IMR-90 (cell line): ENCODE measurements around the gene EIF4A2. TPM values are rescaled to one million over a fixed set of nuclear protein-coding genes. Genes with fewer than 3 reads are reported as not detected.

Experiments used
- ATAC-seq: fragments of 200-7000 bp; cut with Tn5 transposase; 2 replicates; pipeline ENCODE4 v1.9.1; 2020; ENCODE audit warnings: low read depth, mild to moderate bottlenecking, moderate library complexity
- BruUV-seq: library from RNA; stranded (reverse); fragments of 400-500 nt; replicated peaks from 2 replicates; lab custom pipeline; 2021; lab: Mats Ljungman, UMichigan
- CTCF ChIA-PET: fragments of 300-600 bp; formaldehyde crosslinking; extraction: SDS; loops from one replicate; lab custom pipeline; 2021; ENCODE audit warnings: antibody characterized with exemption; lab: Yijun Ruan, JAX
- POLR2A ChIA-PET: fragments of 300-600 bp; sonication (Branson Sonifier 250); formaldehyde crosslinking; loops from one replicate; lab custom pipeline; 2022; ENCODE audit warnings: antibody characterized with exemption; ENCODE audit not compliant: unreplicated experiment; lab: Charles Lee
- DNase-seq: peaks from one replicate; pipeline ENCODE4 v3.0.0; 2013
- H2AFZ ChIP-seq: replicated peaks from 2 replicates; pipeline ENCODE3; 2013; ENCODE audit warnings: low read length, mild to moderate bottlenecking; ENCODE audit not compliant: poor library complexity
- H2AK5ac ChIP-seq: 2 replicates; pipeline ENCODE4 v1.6.1; 2013; ENCODE audit warnings: low read depth, low read length, inconsistent platforms
- H2AK9ac ChIP-seq: replicated peaks from 2 replicates; pipeline ENCODE3; 2013; ENCODE audit warnings: mild to moderate bottlenecking, low read depth, low read length, moderate library complexity; ENCODE audit not compliant: poor library complexity
- H2BK120ac ChIP-seq: 2 replicates; pipeline ENCODE4 v1.6.1; 2013; ENCODE audit warnings: low read depth, low read length, inconsistent platforms
- H2BK15ac ChIP-seq: 3 replicates; pipeline ENCODE4 v1.6.1; 2013; ENCODE audit warnings: low read depth, low read length, inconsistent platforms
- H2BK20ac ChIP-seq: 2 replicates; pipeline ENCODE4 v1.6.1; 2013; ENCODE audit warnings: low read depth, mild to moderate bottlenecking, inconsistent platforms, low read length, moderate library complexity
- H2BK5ac ChIP-seq: 2 replicates; pipeline ENCODE4 v1.6.1; 2013; ENCODE audit warnings: mild to moderate bottlenecking, low read depth, low read length, inconsistent platforms; ENCODE audit not compliant: poor library complexity, severe bottlenecking
- H3K14ac ChIP-seq: replicated peaks from 2 replicates; pipeline ENCODE4 v1.6.1; 2013; ENCODE audit warnings: low read depth, low read length, inconsistent platforms
- H3K18ac ChIP-seq: 2 replicates; pipeline ENCODE4 v1.6.1; 2013; ENCODE audit warnings: low read depth, low read length, control low read depth
- H3K23ac ChIP-seq: 2 replicates; pipeline ENCODE4 v1.6.1; 2013; ENCODE audit warnings: low read depth, low read length, inconsistent platforms
- H3K27ac ChIP-seq: 2 replicates; pipeline ENCODE4 v1.5.1; 2013; ENCODE audit warnings: mild to moderate bottlenecking, control low read depth, low read length; ENCODE audit not compliant: insufficient read depth
- H3K27me3 ChIP-seq: 2 replicates; pipeline ENCODE4 v1.6.1; 2013; ENCODE audit warnings: low read length; ENCODE audit not compliant: control insufficient read depth, insufficient read depth
- H3K36me3 ChIP-seq: 2 replicates; pipeline ENCODE4 v1.6.1; 2013; ENCODE audit warnings: low read length, mixed read lengths; ENCODE audit not compliant: control insufficient read depth, insufficient read depth
- H3K4ac ChIP-seq: 2 replicates; pipeline ENCODE4 v1.6.1; 2013; ENCODE audit warnings: low read depth, low read length, inconsistent platforms
- H3K4me1 ChIP-seq: 2 replicates; pipeline ENCODE4 v1.6.1; 2013; ENCODE audit warnings: low read length, mixed read lengths; ENCODE audit not compliant: control insufficient read depth, insufficient read depth
- H3K4me2 ChIP-seq: 2 replicates; pipeline ENCODE4 v1.6.1; 2013; ENCODE audit warnings: low read depth, mild to moderate bottlenecking, control low read depth, low read length, moderate library complexity
- H3K4me3 ChIP-seq: 2 replicates; pipeline ENCODE4 v1.5.1; 2013; ENCODE audit warnings: low read depth, mild to moderate bottlenecking, control low read depth, low read length, moderate library complexity; ENCODE audit not compliant: insufficient read depth
- H3K56ac ChIP-seq: 2 replicates; pipeline ENCODE4 v1.6.1; 2013; ENCODE audit warnings: low read length, inconsistent platforms; ENCODE audit not compliant: insufficient read depth; ENCODE audit errors: extremely low read depth
- H3K79me1 ChIP-seq, 2 experiments: 2 replicates each; pipeline ENCODE4 v1.6.1; 2013; ENCODE audit warnings: low read length in 2 of 2, inconsistent platforms in 1 of 2, low read depth in 1 of 2
- H3K9ac ChIP-seq: 2 replicates; pipeline ENCODE4 v1.6.1; 2013; ENCODE audit warnings: low read depth, low read length, control low read depth
- H3K9me1 ChIP-seq: 2 replicates; pipeline ENCODE4 v1.6.1; 2013; ENCODE audit warnings: low read length, inconsistent platforms; ENCODE audit not compliant: insufficient read depth
- H3K9me3 ChIP-seq: 2 replicates; pipeline ENCODE4 v1.6.1; 2013; ENCODE audit warnings: low read length; ENCODE audit not compliant: control insufficient read depth, insufficient read depth
- H4K20me1 ChIP-seq: 2 replicates; pipeline ENCODE4 v1.6.1; 2013; ENCODE audit warnings: low read length, inconsistent platforms; ENCODE audit not compliant: insufficient read depth
- H4K5ac ChIP-seq: 2 replicates; pipeline ENCODE4 v1.6.1; 2013; ENCODE audit warnings: mild to moderate bottlenecking, low read depth, low read length, control low read depth
- H4K8ac ChIP-seq, 2 experiments: 2 replicates each; pipeline ENCODE4 v1.6.1; 2013; ENCODE audit warnings: low read depth in 2 of 2, low read length in 2 of 2, control low read depth in 1 of 2, inconsistent platforms in 1 of 2
- H4K91ac ChIP-seq: 2 replicates; pipeline ENCODE4 v1.6.1; 2013; ENCODE audit warnings: low read depth, low read length, inconsistent platforms; ENCODE audit not compliant: insufficient read depth
- BHLHE40 ChIP-seq: fragments of 150-350 bp; IDR thresholded peaks from 2 replicates; pipeline ENCODE4 v1.6.1; 2016; ENCODE audit warnings: mild to moderate bottlenecking, low read depth, low read length
- CEBPB ChIP-seq: IDR thresholded peaks from 2 replicates; pipeline ENCODE4 v1.6.1; 2012; ENCODE audit warnings: low read depth, low read length, improper control_type of control experiment
- CHD1 ChIP-seq: IDR thresholded peaks from 2 replicates; pipeline ENCODE4 v1.6.1; 2012; ENCODE audit warnings: low read depth, low read length, improper control_type of control experiment
- CTCF ChIP-seq: conservative IDR thresholded peaks from 2 replicates; pipeline ENCODE4 v1.5.1; 2012; ENCODE audit warnings: mild to moderate bottlenecking, low read depth, low read length, improper control_type of control experiment
- ELK1 ChIP-seq: fragments of 150-350 bp; IDR thresholded peaks from 2 replicates; pipeline ENCODE4 v1.6.1; 2016; ENCODE audit warnings: low read depth, mild to moderate bottlenecking, low read length, moderate library complexity, borderline replicate concordance
- FOS ChIP-seq: fragments of 150-350 bp; IDR thresholded peaks from 2 replicates; pipeline ENCODE4 v1.6.1; 2016; ENCODE audit warnings: low read depth, low read length
- MAFK ChIP-seq: IDR thresholded peaks from 2 replicates; pipeline ENCODE4 v1.6.1; 2012; ENCODE audit warnings: low read depth, low read length, improper control_type of control experiment
- MAZ ChIP-seq: IDR thresholded peaks from 2 replicates; pipeline ENCODE4 v1.6.1; 2012; ENCODE audit warnings: low read depth, mild to moderate bottlenecking, low read length, improper control_type of control experiment, moderate library complexity, borderline replicate concordance
- MXI1 ChIP-seq: IDR thresholded peaks from 2 replicates; pipeline ENCODE4 v1.6.1; 2012; ENCODE audit warnings: low read depth, mild to moderate bottlenecking, low read length, moderate library complexity, borderline replicate concordance
- NFE2L2 ChIP-seq: fragments of 150-350 bp; IDR thresholded peaks from 2 replicates; pipeline ENCODE4 v1.6.1; 2016; ENCODE audit warnings: low read depth, mild to moderate bottlenecking, low read length
- POLR2A ChIP-seq: IDR thresholded peaks from 2 replicates; pipeline ENCODE4 v1.6.1; 2012; ENCODE audit warnings: mild to moderate bottlenecking, low read depth, low read length
- RAD21 ChIP-seq: IDR thresholded peaks from 2 replicates; pipeline ENCODE4 v1.6.1; 2012; ENCODE audit warnings: low read length, improper control_type of control experiment
- RCOR1 ChIP-seq: IDR thresholded peaks from 2 replicates; pipeline ENCODE4 v1.6.1; 2012; ENCODE audit warnings: mild to moderate bottlenecking, low read length, improper control_type of control experiment; ENCODE audit not compliant: insufficient replicate concordance
- RFX5 ChIP-seq: IDR thresholded peaks from 2 replicates; pipeline ENCODE4 v1.8.0; 2012; ENCODE audit warnings: low read depth, mild to moderate bottlenecking, low read length, moderate library complexity
- SMC3 ChIP-seq: fragments of 150-350 bp; IDR thresholded peaks from 2 replicates; pipeline ENCODE4 v1.6.1; 2016; ENCODE audit warnings: low read depth, mild to moderate bottlenecking, antibody characterized with exemption, low read length, moderate library complexity
- USF2 ChIP-seq: fragments of 150-350 bp; IDR thresholded peaks from 2 replicates; pipeline ENCODE4 v1.6.1; 2017; ENCODE audit warnings: mild to moderate bottlenecking, antibody characterized with exemption, low read length, low read depth
- WGBS, 2 experiments: methylation state at CpG; one replicate each; pipeline versions ENCODE4 v1.1.5 to v1.1.7; 2013; ENCODE audit warnings: missing lambda C conversion rate in 2 of 2; ENCODE audit not compliant: insufficient read length in 1 of 2; ENCODE audit errors: extremely low coverage in 2 of 2; 5-methylcytosine and 5-hydroxymethylcytosine counted together
- dilution Hi-C: fragments of 300-500 bp; cut with HindIII; formaldehyde crosslinking; loops from one replicate; pipeline ENCODE4 v1.14.3; 2018; ENCODE audit warnings: low sequenced_read_pairs; ENCODE audit not compliant: unreplicated experiment
- in situ Hi-C: fragments of 300-500 bp; cut with MboI; formaldehyde crosslinking; loops from 3 replicates; pipeline ENCODE4 v1.14.3; 2019; ENCODE audit warnings: low sequenced_read_pairs, inconsistent platforms, mixed read lengths
- intact Hi-C: fragments of 100-400 bp; cut with micrococcal nuclease; formaldehyde crosslinking; loops from 2 replicates; pipeline ENCODE4 v1.10.0; 2022
- polyA plus RNA-seq, 3 experiments: library from polyadenylated mRNA; depleted of rRNA; stranded (reverse); fragments of >200 nt; gene quantifications; 2 replicates each; pipeline ENCODE4 v1.2.3, GENCODE V29; 2012; ENCODE audit warnings: low replicate concordance in 1 of 3
- total RNA-seq: library from RNA; depleted of rRNA; stranded (reverse); fragments of >200 nt; gene quantifications from 2 replicates; pipeline ENCODE4 v1.2.3, GENCODE V29; 2012

The EIF4A2 gene
- total and polyA plus RNA-seq, 2 of the 4 experiments (the other 2 are of a cell fraction), result 310 to 320 TPM

- Histone ChIP-seq H2BK15ac (no peak overlapping the region), H4K8ac (no peak overlapping the region), H3K4me2 (peak overlapping the region; percentile 11; the same call in 1 of the 2 replicates), H2AK9ac (no peak overlapping the region), H3K4me1 (no peaks in the 10 kb centered on the region; the same call in 1 of the 2 replicates), H3K9me3 (no peaks in the 10 kb centered on the region), H3K36me3 (peaks cover 49% of the 10 kb centered on the region), H3K9me1 (no peaks in the 10 kb centered on the region), H3K56ac (no peak overlapping the region), H3K9ac (no peak overlapping the region), H4K20me1 (peaks cover 78% of the 10 kb centered on the region), H3K23ac (peak overlapping the region; percentile 56; the same call in 1 of the 2 replicates), H4K91ac (no peak overlapping the region), H3K27ac (no peak overlapping the region), H2AK5ac (no peak overlapping the region), H3K79me1 (peaks cover 4 to 33% of the 10 kb centered on the region in 2 experiments), H3K4me3 (no peak overlapping the region), H2BK20ac (no peak overlapping the region), H3K18ac (no peak overlapping the region), H3K14ac (no peak overlapping the region; the same call in 1 of the 2 replicates), H2BK5ac (no peak overlapping the region), H2BK120ac (no peak overlapping the region), H4K5ac (no peak overlapping the region), H2AFZ (no peak overlapping the region), H3K27me3 (no peaks in the 10 kb centered on the region), H3K4ac (no peak overlapping the region)
- ChIA-PET CTCF (no interaction called here), POLR2A (no interaction called here)
- dilution Hi-C loops, result no loop called here
- no peak for DNase-seq
- intact Hi-C loops, result loop anchor here (10.0 kb wide), 2 partner anchors 212 to 682 kb away; partner anchors contain the start of genes DNAJB11 and ETV5
- TF ChIP-seq CEBPB, result no peak
- no peak for TF ChIP-seq CHD1
- TF ChIP-seq POLR2A, result no peak
- no peak for TF ChIP-seq MAZ
- TF ChIP-seq BHLHE40, result no peak
- no peak for TF ChIP-seq NFE2L2
- no peak for TF ChIP-seq MXI1
- no peak for TF ChIP-seq RFX5
- TF ChIP-seq RAD21, result no peak
- no peak for TF ChIP-seq MAFK
- TF ChIP-seq ELK1, result no peak
- no peak for TF ChIP-seq CTCF
- TF ChIP-seq USF2, result no peak
- TF ChIP-seq FOS, result no peak
- TF ChIP-seq RCOR1, result no peak
- TF ChIP-seq SMC3, result no peak
- no CpG with 5 or more reads among the region's 3 CpGs for WGBS, 2 experiments
- in situ Hi-C loops, result no loop called here
- no peak for ATAC-seq
- BruUV-seq, result no TSS peak
Measured at GRCh38 chr3:186786922-186787321, 3.5 kb downstream of the EIF4A2 start.
